ENCODE measurements around the gene AEBP1.
A peak's percentile ranks its signal among the peaks of the same experiment; 100 is the strongest.

The AEBP1 gene

GRCh38 chr7:44144968-44145478 lies 40.9 kb downstream of the AEBP1 start:
- no peak for DNase-seq

DNA sequence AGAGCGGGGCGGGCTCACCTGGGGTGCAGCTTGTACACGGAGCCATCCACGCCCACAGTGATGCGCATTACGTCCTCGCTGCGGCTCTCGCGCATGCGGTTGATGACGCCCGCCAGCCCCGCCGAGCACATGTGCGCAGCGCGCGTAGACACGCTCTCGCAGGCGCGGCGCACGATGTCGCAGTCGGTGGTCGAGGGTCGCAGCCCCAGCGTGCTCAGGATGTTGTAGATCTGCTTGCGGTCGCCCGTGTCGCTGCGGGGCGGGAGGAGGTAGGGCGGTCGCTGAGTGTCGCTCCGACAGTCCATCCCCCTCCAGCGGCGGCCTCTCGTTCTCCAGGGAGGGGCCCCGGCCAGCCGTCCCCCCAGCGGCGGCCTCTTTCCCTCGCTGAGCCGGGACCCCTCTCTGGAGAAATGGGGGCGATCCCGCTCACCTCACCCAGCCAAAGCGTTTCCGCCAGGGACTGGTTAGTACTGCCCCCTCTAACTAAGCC lies 41.4 kb downstream of the AEBP1 start:
- DNase-seq, result peak; percentile 77

DNA sequence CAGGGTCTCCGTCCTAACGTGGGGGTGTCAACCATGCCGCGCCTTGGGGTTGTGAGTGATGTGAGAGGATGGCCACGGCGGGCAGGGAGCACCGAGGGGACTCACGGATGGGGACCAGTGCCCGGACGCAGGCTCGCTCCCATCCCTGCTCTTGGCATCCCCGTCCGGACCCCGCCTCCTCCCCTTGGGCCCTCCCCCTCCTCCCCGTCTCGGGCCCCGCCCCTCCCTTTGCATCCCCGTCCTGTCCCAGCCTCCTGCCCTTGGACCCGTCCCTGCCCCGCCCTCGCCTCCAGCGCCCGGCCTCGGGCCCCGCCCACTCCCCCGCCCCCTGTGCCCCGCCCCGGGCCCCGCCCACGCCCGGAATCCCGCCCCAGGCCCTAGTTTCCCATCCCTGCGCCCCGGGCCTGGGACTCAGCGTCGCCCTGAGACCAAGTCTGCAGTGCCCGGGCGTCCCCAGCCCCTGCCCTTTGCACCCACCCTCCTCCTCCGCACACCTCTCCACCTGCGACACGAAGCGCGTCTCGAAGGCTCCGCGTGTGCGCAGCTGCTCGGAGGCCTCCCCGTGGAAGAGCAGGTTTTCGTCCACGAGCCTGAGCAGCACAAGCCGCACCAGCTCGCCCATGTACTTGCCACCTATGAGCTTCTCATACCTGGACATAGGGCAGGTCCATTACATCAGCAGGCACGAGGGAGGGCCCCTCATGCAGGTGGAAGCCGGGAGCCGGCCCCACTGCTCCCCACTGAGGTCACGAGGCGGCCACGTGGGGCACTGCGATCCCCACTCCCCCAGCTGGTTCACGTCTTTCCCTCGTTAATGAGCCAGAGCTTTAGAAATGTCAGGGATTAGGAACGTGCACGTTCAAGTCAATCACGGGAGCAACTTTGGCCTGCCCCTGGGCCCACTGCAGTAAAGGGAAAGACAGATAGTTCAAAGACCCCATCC lies 42.1 kb downstream of the AEBP1 start:
- DNase-seq, result peak; percentile 78

- DNase-seq, result peak; percentile 90
Observed at GRCh38 chr7:44147026-44147991, 43.2 kb downstream of the AEBP1 start.

- DNase-seq, result no peak
Observed at GRCh38 chr7:44148166-44148565, 44.0 kb downstream of the AEBP1 start.

GRCh38 chr7:44148961-44149536 lies 44.9 kb downstream of the AEBP1 start:
- no peak for DNase-seq

DNA sequence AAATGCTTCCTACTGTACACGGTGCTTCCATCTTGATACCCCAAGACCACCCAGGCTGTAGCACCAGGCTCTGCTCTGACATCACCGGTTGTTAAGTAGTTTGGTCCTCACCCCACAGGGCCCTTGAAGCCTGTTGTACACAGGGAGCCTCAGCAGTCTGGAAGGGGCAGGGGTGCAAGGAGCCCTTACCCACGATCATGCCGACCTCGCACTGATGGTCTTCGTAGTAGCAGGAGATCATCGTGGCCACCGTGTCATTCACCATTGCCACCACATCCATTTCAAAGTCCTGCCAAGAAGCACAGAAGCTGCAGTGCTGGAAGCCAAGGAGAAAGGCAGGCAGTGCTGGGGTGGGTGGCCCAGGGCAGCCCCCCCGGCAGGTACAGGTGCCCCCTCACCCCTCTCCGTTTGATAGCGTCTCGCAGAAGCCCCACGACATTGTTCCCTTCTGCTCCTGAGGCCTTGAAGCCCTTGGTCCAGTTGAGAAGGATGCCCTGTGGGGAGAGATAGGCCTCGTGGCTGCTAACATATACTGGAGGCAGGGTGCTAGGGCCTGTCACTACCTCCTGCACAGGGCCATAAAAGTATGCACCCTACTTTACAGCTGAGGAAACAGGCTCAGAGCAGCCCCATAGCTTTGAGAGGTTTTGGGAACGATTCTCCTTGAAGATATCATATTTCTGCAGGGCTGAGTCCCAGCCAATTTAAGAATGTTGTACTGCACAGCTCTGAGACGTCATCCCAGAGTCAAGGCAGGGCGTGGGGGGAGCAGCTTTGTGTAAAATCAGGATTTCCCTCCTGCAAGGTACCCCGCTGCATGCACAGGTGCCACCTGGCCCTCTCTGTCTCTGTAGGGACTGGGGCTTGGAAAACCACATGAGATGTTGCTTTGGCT lies 45.7 kb downstream of the AEBP1 start:
- DNase-seq, result no peak

- DNase-seq, result no peak
Observed at GRCh38 chr7:44150466-44150832, 46.3 kb downstream of the AEBP1 start.

- DNase-seq, result no peak
Observed at GRCh38 chr7:44150966-44151941, 47.1 kb downstream of the AEBP1 start.

DNA sequence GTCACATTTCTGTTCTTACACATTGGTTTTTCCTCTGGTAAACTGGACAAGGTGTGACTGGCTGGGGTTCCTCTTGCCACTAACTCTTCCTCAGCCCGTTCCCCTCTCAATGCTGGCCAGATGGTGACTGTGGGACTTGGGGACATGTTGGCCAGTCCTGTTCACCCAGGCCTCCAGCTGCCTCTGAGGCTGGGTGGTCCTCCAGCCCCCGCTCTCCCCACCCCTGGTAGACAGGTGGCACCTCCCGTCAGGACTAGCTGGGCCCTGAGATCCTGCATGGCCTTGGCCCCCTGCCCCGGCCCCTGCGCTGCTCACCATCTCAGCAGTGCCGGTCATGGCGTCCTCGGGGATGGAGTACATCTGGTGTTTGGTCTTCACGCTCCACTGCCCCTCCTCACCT lies 47.8 kb downstream of the AEBP1 start:
- no peak for DNase-seq

- no peak for DNase-seq
Observed at GRCh38 chr7:44152971-44153947, 49.1 kb downstream of the AEBP1 start.

DNA sequence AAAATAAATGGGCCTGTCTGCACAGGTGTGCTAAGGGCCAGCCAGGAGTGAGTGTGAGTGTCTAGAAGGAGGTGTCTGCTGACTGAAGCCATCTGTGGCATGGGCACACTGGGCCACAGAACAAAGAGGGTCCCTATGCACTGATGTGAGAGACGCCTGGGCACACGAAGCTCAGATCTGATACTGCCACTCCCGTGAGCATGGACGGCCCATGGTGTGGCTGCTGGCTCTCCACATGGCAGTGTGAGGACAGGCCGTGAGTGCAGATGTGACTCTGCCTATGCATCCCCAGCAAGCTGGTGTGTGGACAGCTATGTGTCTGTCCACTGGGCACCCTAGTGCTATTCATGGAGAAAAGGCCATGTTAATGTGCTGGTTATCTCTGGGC lies 49.8 kb downstream of the AEBP1 start:
- no peak for DNase-seq

- no peak for DNase-seq
Observed at GRCh38 chr7:44154703-44155102, 50.6 kb downstream of the AEBP1 start.

DNA sequence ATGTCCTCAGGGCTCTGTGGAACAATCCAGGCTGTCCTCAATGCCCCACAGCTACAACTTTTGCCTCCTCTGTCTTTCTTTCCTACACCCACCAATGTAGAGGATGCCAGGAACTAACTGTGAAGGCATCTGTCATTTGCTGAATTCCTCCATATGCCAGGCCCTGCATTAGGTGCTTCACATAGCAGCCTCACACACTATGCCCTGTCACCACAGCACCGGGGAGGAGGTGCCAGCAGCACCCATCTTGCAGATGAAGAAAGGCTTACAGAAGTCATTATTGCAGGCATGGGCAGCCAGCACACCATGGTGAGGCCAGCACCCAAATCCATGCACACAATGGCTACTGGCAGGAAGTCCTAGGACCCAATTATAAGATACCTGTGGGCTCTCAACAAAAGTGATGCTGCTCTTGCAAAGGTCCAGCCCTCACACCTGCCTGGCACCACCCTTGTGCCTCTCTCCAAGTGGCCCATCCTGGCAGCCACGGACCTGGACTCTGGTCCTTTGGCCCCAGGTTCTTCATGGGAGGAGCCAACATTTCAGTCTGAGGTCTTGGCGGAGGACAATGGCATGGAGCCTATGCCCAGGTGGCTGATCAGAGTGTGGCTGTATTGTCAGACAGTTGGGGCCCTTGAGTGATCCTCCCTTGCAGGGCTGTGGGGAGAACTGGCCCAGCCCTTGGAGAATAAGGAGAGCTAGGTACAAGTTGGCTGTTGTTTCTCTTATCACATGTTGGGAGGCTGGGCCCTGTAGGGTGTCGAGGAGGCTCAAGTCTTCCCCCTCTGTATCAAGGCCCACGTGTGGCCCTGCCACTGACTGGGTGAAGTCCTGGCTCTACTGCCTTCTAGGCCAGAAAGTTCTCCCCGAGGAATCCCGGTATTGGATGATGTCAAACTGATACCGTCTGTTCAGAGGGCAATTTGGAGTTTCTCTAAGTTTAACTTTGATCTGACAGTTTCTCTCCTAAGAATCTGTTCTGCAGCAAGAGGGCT lies 51.3 kb downstream of the AEBP1 start:
- DNase-seq, result no peak

GRCh38 chr7:44156453-44157010 lies 52.4 kb downstream of the AEBP1 start:
- no peak for DNase-seq

DNA sequence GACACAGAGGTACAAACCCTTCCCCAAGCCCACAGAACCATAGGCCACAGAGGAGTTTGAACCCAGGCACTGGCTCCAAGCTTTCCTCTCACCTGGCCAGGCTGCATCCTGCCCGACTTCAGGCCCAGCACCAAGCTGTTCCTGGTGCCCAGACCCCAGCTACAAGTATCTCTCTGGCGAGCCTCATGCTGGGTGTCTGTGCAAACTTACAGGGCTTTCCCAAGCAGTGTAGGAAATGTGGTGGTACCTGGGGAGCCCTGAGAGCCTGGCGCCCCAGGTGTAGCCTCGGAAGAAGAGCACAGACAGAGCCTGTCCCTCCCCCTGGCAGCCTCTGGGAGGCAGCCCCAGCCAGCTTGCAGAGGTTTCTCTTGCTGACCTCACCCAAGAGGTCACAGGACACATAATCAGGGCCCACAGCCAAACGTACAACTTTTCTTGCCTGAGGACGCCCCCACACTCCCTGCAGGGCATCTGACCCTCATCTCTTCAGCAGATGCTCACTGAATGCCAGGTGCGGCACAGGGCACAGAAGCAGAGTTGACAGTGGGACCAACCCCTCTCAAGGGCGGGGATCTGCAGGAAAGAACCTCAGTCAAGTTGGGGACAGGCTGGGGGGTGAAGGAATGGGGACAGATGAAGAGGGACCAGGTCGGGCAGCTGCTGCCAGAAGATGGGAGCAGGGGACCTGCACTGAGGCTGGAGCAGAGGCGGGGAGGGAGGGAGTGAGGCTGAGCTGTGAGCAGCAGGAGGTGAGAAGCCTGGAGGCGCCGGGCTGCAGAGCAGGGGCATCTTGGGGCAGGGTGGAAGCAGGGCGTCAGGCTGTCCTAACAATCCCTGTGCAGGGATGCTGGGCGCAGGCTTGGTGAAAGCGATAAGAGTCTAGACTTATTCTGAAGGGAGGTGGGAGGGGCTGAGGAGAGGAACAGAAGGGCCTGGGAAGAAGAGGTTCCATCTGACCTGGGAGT lies 53.3 kb downstream of the AEBP1 start:
- DNase-seq, result peak; percentile 44
